K562 (cell line): ENCODE data around the gene SNAI1. TPM values are rescaled to one million over a fixed set of nuclear protein-coding genes. Genes with fewer than 3 reads are reported as not detected.

Experiments used
- ATAC-seq: fragments of 200-7000 bp; cut with Tn5 transposase; 3 replicates; pipeline ENCODE4 v1.9.1; 2020; ENCODE audit warnings: moderate library complexity
- BruUV-seq: library from RNA; stranded (reverse); fragments of 400-500 nt; replicated peaks from 2 replicates; lab custom pipeline; 2021; lab: Mats Ljungman, UMichigan
- CTCF ChIA-PET: fragments of 300-600 bp; formaldehyde crosslinking; extraction: SDS; loops from one replicate; lab custom pipeline; 2021; ENCODE audit warnings: low intra/inter-chr PET ratio; lab: Yijun Ruan, JAX
- POLR2A ChIA-PET: fragments of 300-600, 350-650 bp; sonication (Branson Sonifier 250); formaldehyde crosslinking; extraction: SDS; loops from one replicate; lab custom pipeline; 2021; ENCODE audit warnings: antibody characterized with exemption, inconsistent platforms; lab: Yijun Ruan, JAX
- DNase-seq, 4 experiments: peaks; one replicate each; pipeline versions ENCODE4 v3.0.0 to v3.0.0-alpha.2; 2011 to 2018; ENCODE audit warnings: low spot score in 3 of 4, mixed read lengths in 3 of 4; ENCODE audit errors: extremely low read depth in 1 of 4
- FAIRE-seq: peaks from 2 replicates; lab custom pipeline; 2011; peaks lifted over from hg19 to GRCh38; lab: Jason Lieb, UNC
- H2AFZ ChIP-seq: 2 replicates; pipeline ENCODE4 v1.6.0; 2011; ENCODE audit warnings: low read depth, low read length, control low read depth, inconsistent platforms
- H3K27ac ChIP-seq: fragments of 200-600 bp; 3 replicates; pipeline ENCODE4 v1.8.0; 2011; ENCODE audit warnings: low read depth, mild to moderate bottlenecking, control low read depth, inconsistent platforms, low read length, moderate library complexity, mixed read lengths; ENCODE audit errors: extremely low read depth
- H3K27me3 ChIP-seq, 2 experiments: fragments of 300-600 bp in 1 of 2; 2 replicates in 1 of 2; 3 replicates in 1 of 2; pipeline versions ENCODE4 v1.6.0 to v1.8.0; 2011; ENCODE audit warnings: inconsistent platforms in 2 of 2, low read length in 2 of 2, mild to moderate bottlenecking in 1 of 2, mixed read lengths in 1 of 2, moderate library complexity in 1 of 2; ENCODE audit not compliant: control insufficient read depth in 2 of 2, insufficient read depth in 2 of 2
- H3K36me3 ChIP-seq: fragments of 300-600 bp; 3 replicates; pipeline ENCODE4 v1.8.0; 2011; ENCODE audit warnings: mild to moderate bottlenecking, low read length, inconsistent platforms; ENCODE audit not compliant: control insufficient read depth, insufficient read depth
- H3K4me1 ChIP-seq, 2 experiments: fragments of 200-600 bp in 1 of 2; replicated peaks in 1 of 2; 2 replicates in 1 of 2; 3 replicates in 1 of 2; pipeline versions ENCODE4 v1.5.1 to v1.8.0; 2011; ENCODE audit warnings: inconsistent platforms in 2 of 2, low read length in 2 of 2, mild to moderate bottlenecking in 1 of 2, mixed read lengths in 1 of 2, moderate library complexity in 1 of 2; ENCODE audit not compliant: control insufficient read depth in 2 of 2, insufficient read depth in 2 of 2
- H3K4me2 ChIP-seq: 2 replicates; pipeline ENCODE4 v1.6.1; 2011; ENCODE audit warnings: low read length, control low read depth, inconsistent platforms, mixed read lengths; ENCODE audit not compliant: insufficient read depth
- H3K4me3 ChIP-seq: fragments of 200-600 bp; sonication (generic), shearing (Covaris generic); 2 replicates; pipeline ENCODE4 v1.5.1; 2016; ENCODE audit warnings: control low read depth, inconsistent platforms
- H3K79me2 ChIP-seq: fragments of 200-600 bp; 3 replicates; pipeline ENCODE4 v1.8.0; 2011; ENCODE audit warnings: low read length, inconsistent platforms; ENCODE audit not compliant: control insufficient read depth, insufficient read depth
- H3K9ac ChIP-seq, 2 experiments: 2 replicates each; pipeline versions ENCODE4 v1.6.0 to v1.6.1; 2011; ENCODE audit warnings: low read depth in 2 of 2, low read length in 2 of 2, control low read depth in 1 of 2, inconsistent platforms in 1 of 2, mild to moderate bottlenecking in 1 of 2, mixed read lengths in 1 of 2; ENCODE audit not compliant: insufficient read depth in 1 of 2
- H3K9me1 ChIP-seq: one replicate; pipeline ENCODE4 v1.6.0; 2011; ENCODE audit warnings: inconsistent platforms, mild to moderate bottlenecking, low read length, moderate library complexity; ENCODE audit not compliant: control insufficient read depth, insufficient read depth
- H3K9me3 ChIP-seq: replicated peaks from 2 replicates; pipeline ENCODE4 v1.5.1; 2011; ENCODE audit warnings: low read depth, low read length, inconsistent platforms; ENCODE audit not compliant: control insufficient read depth, insufficient read depth
- H4K20me1 ChIP-seq: replicated peaks from 2 replicates; pipeline ENCODE4 v1.6.1; 2011; ENCODE audit warnings: low read length, inconsistent platforms, mixed read lengths; ENCODE audit not compliant: control insufficient read depth, insufficient read depth
- E2F6 ChIP-seq, 2 experiments: IDR thresholded peaks; 2 replicates each; pipeline ENCODE4 v1.6.1; 2011; ENCODE audit warnings: borderline replicate concordance in 1 of 2, control low read depth in 1 of 2, low read depth in 1 of 2, low read length in 1 of 2, mild to moderate bottlenecking in 1 of 2, mixed read lengths in 1 of 2, moderate library complexity in 1 of 2; ENCODE audit not compliant: insufficient read depth in 1 of 2, insufficient read length in 1 of 2, poor library complexity in 1 of 2, severe bottlenecking in 1 of 2; ENCODE audit errors: extremely low read depth in 1 of 2
- FOXP4 ChIP-seq: sonication (generic); formaldehyde crosslinking; IDR thresholded peaks from 2 replicates; pipeline ENCODE4 v1.8.0; 2022; ENCODE audit warnings: mild to moderate bottlenecking, missing genetic modification reagents, borderline replicate concordance
- HBP1 ChIP-seq: fragments of 450-650 bp; formaldehyde crosslinking; IDR thresholded peaks from 2 replicates; pipeline ENCODE4 v1.4.0; 2022; ENCODE audit warnings: missing genetic modification characterization
- MNT ChIP-seq, 2 experiments: fragments of 450-650 bp; conservative IDR thresholded peaks; 2 replicates each; pipeline ENCODE4 v1.6.1; 2017; ENCODE audit warnings: mild to moderate bottlenecking in 2 of 2, moderate library complexity in 2 of 2
- NR2C2 ChIP-seq, 2 experiments: fragments of 200-800 bp in 1 of 2; sonication (Bioruptor generic) in 1 of 2; sonication (generic) in 1 of 2; formaldehyde crosslinking in 1 of 2; IDR thresholded peaks; 2 replicates each; pipeline versions ENCODE4 v1.6.1 to v1.8.0; 2016 to 2022; ENCODE audit warnings: mild to moderate bottlenecking in 1 of 2, missing compliant biosample characterization in 1 of 2, missing genetic modification characterization in 1 of 2, missing genetic modification reagents in 1 of 2
- PHF20 ChIP-seq: fragments of 450-650 bp; IDR thresholded peaks from 2 replicates; pipeline ENCODE4 v1.6.1; 2018; ENCODE audit not compliant: partially characterized antibody
- PHF8 ChIP-seq: fragments of 200-600 bp; sonication (generic); IDR thresholded peaks from 2 replicates; pipeline ENCODE4 v1.6.1; 2012; ENCODE audit warnings: mixed run types, mild to moderate bottlenecking, inconsistent platforms, low read length, moderate library complexity, borderline replicate concordance
- RNF2 ChIP-seq: sonication (generic); IDR thresholded peaks from 2 replicates; pipeline ENCODE4 v1.6.1; 2016
- ZNF408 ChIP-seq: fragments of 250-450 bp; sonication (Bioruptor Pico); IDR thresholded peaks from 2 replicates; pipeline ENCODE4 v1.4.0; 2020; ENCODE audit warnings: low read depth, mild to moderate bottlenecking, moderate library complexity
- ZNF431 ChIP-seq: sonication (generic); formaldehyde crosslinking; IDR thresholded peaks from 2 replicates; pipeline ENCODE4 v1.8.0; 2022; ENCODE audit warnings: mild to moderate bottlenecking, missing genetic modification reagents
- ZNF511 ChIP-seq: sonication (generic); formaldehyde crosslinking; IDR thresholded peaks from 2 replicates; pipeline ENCODE4 v1.8.0; 2022; ENCODE audit warnings: mild to moderate bottlenecking, missing genetic modification reagents
- WGBS: fragments of 100-300 bp; shearing (Covaris generic); methylation state at CpG from one replicate; pipeline ENCODE4 v1.1.6; 2016; ENCODE audit warnings: low coverage, mixed read lengths; ENCODE audit not compliant: insufficient coverage; ENCODE audit errors: missing lambda C conversion rate; 5-methylcytosine and 5-hydroxymethylcytosine counted together
- in situ Hi-C: fragments of 300-500 bp; cut with MboI; formaldehyde crosslinking; loops from 4 replicates; pipeline ENCODE4 v1.15.0; 2018; ENCODE audit warnings: inconsistent platforms, mixed read lengths
- intact Hi-C: fragments of 100-400 bp; cut with micrococcal nuclease; formaldehyde crosslinking; loops from 2 replicates; pipeline ENCODE4 v1.14.2; 2022
- polyA plus RNA-seq, 8 experiments: library from polyadenylated mRNA; depleted of rRNA in 4 of 8; stranded (reverse) in 5 of 8; unstranded in 3 of 8; fragments of >200 nt; fragmentation: Nextera tagmentation in 2 of 8; fragmentation: Illumina TruSeq in 1 of 8; extraction: Ambion mirVana in 2 of 8; extraction: Trizol in 1 of 8; gene quantifications; 2 replicates each; pipeline versions ENCODE4 v1.2.1 to v1.2.3, GENCODE V29; 2011 to 2014; ENCODE audit warnings: inconsistent platforms in 1 of 8, missing spikeins in 1 of 8
- total RNA-seq, 7 experiments: library from RNA; depleted of rRNA in 6 of 7; stranded (reverse); fragments of >200 nt in 6 of 7; fragmentation: Illumina TruSeq in 2 of 7; extraction: Trizol in 2 of 7; gene quantifications; 2 replicates each; pipeline versions ENCODE4 v1.2.1 to v1.2.3, GENCODE V29; 2011 to 2021; ENCODE audit warnings: low replicate concordance in 1 of 7

Gene SNAI1
- total and polyA plus RNA-seq, 9 of the 15 experiments (the other 6 are each of a cell fraction or from before 2014, with no cell fraction given) = 0.32 to 11.6 (median 2.0) TPM

- POLR2A ChIA-PET = interaction anchor here (0.5 to 4.5 kb wide), 9 partner anchors 9 to 349 kb away, joined by 3 to 30 read pairs (median 3); partner anchors contain the start of gene SNAI1
- H3K9me3 ChIP-seq = no peaks in the 10 kb centered on the region
- peaks cover 27% of the 10 kb centered on the region for H3K36me3 ChIP-seq
- DNase-seq (peak; percentile 94 to 99 (median 99)), FAIRE-seq (peak; percentile 79), ATAC-seq (peak; percentile 93)
- H3K27ac ChIP-seq = peak within 1 kb of the TSS; percentile 82
- peaks cover 24% of the 10 kb centered on the region; the same call in 1 of the 2 replicates for H4K20me1 ChIP-seq
- H3K4me2 ChIP-seq = peak within 1 kb of the TSS; percentile 95
- CTCF ChIA-PET = interaction anchor here (0.9 kb wide), 1 partner anchor 254 kb away, joined by 3 read pairs; the partner anchor contains the start of gene CEBPB
- intact Hi-C loops = no loop called here
- no TSS peak for BruUV-seq
- peak within 1 kb of the TSS; percentile 95 for H2AFZ ChIP-seq
- 1% methylated on average over 62 of the region's 79 CpGs for WGBS
- H3K4me3 ChIP-seq = peak within 1 kb of the TSS; percentile 95
- peaks cover 51% of the 10 kb centered on the region for H3K79me2 ChIP-seq
- H3K27me3 ChIP-seq = no peaks in the 10 kb centered on the region
- in situ Hi-C loops = no loop called here
- peak within 1 kb of the TSS; percentile 91 to 99 for H3K9ac ChIP-seq
- H3K9me1 ChIP-seq = peaks cover 5% of the 10 kb centered on the region
- peaks cover 22 to 28% of the 10 kb centered on the region in 2 experiments for H3K4me1 ChIP-seq
- TF ChIP-seq RNF2 = 0 out of 2 replicates have a peak, but pooled peaks have one; percentile 8
- TF ChIP-seq E2F6 (IDR thresholded peaks at IDR 0.05; ENCODE audit: borderline replicate concordance in 1 of 2, extremely low read depth in 1 of 2, insufficient read depth in 1 of 2, insufficient read length in 1 of 2, low read depth in 1 of 2, low read length in 1 of 2, poor library complexity in 1 of 2, severe bottlenecking in 1 of 2) = peak in 1 of 2 experiments; percentile 74
- no peak for TF ChIP-seq NR2C2 (CRISPR knock-in tag; IDR thresholded peaks at IDR 0.05)
- TF ChIP-seq NR2C2 (tag; IDR thresholded peaks at IDR 0.05) = peak; percentile 56
- peak; percentile 49 for TF ChIP-seq PHF20
- TF ChIP-seq MNT (conservative IDR thresholded peaks at IDR 0.05) = peak; percentile 72 to 86
- TF ChIP-seq ZNF408 (CRISPR knock-in tag) = no peak
- TF ChIP-seq HBP1 (CRISPR knock-in tag) = 0 out of 2 replicates have a peak, but pooled peaks have one; percentile 8
- peak; percentile 20; the same call in 1 of the 2 replicates for TF ChIP-seq ZNF511 (CRISPR knock-in tag)
- TF ChIP-seq ZNF431 (CRISPR knock-in tag) = peak; percentile 60; the same call in 1 of the 2 replicates
- TF ChIP-seq FOXP4 = 0 out of 2 replicates have a peak, but pooled peaks have one; percentile 64
- peak; percentile 86 for TF ChIP-seq PHF8
Measured at GRCh38 chr20:49936153-49937026, 46.4 kb upstream of the SNAI1 start, which contains the start of gene RNF114. TSS of gene RNF114 (plus strand) at chr20:49936397. CDS start at chr20:49936413, 16 bp downstream.
